GM18867 (cell line): Measurements from ENCODE around the gene CALHM2.
"Not testable (repeated sequence)": the region's sequence is repeated elsewhere in the genome, so short reads cannot be mapped to it uniquely, and the experiment has no call there.

Experiments
- ATAC-seq: cut with Tn5 transposase; IDR thresholded peaks from one replicate; pipeline ENCODE4 v1.9.1; 2021; ENCODE audit warnings: mild to moderate bottlenecking, moderate library complexity; ENCODE audit not compliant: unreplicated experiment

Gene CALHM2, protein sequence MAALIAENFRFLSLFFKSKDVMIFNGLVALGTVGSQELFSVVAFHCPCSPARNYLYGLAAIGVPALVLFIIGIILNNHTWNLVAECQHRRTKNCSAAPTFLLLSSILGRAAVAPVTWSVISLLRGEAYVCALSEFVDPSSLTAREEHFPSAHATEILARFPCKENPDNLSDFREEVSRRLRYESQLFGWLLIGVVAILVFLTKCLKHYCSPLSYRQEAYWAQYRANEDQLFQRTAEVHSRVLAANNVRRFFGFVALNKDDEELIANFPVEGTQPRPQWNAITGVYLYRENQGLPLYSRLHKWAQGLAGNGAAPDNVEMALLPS

DNA sequence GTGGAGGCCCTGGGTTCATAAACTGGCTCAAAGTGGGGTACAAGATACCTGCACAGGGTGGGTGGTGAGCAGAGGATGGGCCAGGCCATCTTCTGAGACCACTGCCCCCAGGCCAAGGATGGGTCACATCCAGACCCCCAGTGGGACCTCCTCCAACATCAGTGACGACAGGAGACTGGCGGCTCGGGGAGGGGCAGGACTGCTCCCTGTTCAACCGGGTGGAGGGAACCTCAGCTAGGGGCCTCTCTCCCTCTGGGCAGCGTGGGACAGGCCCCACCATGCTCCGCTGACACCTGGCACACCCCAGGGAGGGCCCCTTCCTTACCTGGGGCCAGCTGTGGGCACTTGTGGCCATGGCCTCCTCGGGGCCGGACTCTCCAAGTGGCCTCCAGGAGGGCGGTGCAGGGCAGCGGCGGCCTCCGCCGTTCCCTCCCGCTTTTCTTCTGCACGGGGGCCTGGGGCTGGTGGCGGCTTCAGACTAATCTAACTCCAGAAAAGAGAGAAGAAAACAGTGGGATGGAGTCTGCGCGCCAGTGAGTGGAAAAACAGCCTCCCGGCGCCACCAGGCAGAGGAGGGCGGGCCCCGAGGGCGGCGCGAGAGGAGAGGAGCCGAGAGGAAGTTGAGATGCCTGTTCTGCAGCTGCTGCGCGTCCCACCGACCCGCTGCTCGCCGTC lies at the start of gene CALHM2:
TSS of gene CALHM2 (minus strand) at position 540 of the 675 bp plus-strand sequence. CDS start 2,429 bp downstream, outside the sequence.
- peak; percentile 67 for ATAC-seq

DNA sequence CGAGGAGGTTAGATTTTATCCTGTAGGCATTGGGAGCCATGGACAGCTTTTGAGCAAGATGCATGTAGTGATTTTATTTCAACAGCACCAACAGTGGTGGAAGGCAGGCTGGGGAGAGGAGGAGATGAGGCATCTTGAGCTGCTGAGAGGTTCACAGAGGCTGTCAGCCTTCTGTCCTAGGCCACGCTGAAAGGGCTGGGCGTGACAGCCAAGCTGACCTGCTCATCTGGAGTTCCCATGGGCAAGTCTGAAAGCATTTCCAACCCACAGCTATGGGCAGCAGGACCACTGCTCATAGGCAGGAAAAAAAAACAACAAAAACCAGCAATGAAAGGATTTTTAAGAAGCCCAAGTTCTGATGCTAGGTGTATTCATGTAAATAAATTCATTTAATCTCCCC lies 49.0 kb upstream of the CALHM2 start:
- no peak for ATAC-seq

DNA sequence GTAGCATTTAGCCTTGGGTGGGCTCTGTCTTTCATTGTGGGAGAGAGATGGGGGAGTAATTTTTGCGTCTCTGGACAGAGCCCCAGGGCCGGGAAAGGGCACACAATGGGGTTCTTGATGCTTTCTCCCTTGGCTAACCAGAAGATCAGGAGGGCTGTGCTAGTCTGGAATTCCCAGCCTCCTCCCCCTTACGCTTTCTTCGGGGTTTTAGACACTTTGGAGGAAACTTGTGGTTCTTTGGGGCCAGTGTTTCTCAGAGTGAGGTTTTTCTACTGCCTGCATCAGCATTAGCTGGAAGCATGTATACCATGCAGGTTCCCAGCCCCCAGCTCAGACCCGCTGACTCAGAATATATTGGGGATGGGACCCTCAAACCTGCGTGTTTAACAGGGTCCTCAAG lies 48.3 kb upstream of the CALHM2 start:
- no peak for ATAC-seq

DNA sequence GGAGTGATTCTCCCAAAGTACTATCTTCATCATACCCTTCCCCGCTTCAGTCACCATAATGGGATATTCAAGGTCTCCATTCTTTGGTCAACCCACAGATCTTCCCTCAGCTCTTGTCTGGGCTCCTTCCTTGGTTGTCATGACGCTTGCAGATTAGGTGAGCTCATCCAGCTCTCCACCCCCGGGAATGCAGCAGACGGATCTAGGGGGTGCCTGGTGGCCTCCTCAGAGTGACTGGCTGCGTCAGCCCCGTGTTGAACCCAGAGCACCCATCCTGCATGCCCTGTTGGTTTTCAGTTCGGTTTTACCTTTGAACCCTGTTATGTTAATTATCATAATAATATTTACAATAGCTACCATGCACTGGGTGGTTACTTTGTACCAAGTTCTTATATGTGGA lies 47.7 kb upstream of the CALHM2 start:
- no peak for ATAC-seq

DNA sequence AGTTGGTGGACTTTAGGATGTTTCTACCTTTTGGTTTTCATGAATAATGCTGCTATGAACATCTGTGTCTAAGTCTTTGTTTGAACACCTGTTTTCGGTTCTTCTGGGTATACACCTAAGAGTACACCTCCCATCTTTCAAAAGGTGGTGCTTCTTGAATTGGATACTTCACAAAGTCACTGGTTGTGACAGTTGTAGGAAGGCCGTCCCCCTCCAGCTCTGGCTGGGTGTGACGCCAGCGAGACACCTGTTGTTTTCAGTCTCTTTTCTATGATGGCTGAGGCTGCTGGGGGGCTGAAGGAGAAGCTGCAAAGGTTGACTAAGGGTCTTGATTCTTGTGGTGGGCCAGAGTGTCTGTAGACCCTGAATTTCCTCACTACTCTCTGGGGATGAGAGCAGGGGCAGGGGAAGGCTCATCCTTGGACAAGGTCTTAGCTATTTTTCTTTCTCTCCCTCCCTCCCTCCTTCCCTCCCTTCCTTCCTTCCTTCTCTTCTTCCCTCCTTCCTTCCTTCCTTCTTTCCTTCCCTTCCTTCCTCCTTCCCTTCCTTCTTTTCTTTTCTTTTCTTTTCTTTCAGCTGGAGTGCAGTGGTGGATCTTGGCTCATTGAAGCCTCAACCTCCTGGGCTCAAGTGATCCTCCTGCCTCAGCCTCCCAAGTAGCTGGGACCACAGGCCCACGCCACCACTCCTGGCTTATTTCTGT lies 46.9 kb upstream of the CALHM2 start:
- ATAC-seq = no peak

DNA sequence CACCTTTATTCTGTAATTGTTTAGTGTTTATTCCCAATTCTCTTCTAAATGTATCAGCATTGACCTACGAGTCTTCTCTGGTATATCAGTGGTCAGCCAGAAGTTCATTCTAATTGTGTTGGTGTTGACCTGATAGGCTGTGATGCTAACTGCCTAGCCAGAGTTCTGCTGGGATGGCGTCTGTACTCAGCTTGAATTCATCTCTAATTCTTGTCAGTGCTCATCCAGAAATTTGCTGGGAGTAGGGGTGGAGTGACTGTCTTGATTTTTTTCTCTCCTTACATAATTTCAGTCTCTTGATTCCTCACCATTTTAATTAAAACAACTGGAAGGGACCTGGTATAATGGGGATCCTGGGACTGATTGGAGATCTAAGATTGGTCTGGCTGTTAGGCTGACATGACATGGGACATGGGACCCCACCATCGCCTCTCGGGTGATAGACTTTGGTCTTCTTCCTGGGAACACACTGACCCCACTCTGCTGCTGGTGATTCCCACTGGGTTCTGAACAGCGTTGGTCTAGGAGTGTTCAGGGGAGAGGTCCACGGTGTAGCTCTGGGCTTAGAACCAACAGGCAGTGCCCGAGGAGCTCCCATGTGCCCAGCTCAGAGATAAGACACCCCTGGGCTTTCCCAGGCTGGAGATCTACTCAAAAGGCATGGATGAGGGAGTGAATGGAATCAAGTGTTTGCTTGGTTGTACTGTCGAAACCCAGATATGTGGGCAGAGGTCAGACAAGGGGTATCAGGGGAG lies 45.2 kb upstream of the CALHM2 start:
- ATAC-seq = no peak

DNA sequence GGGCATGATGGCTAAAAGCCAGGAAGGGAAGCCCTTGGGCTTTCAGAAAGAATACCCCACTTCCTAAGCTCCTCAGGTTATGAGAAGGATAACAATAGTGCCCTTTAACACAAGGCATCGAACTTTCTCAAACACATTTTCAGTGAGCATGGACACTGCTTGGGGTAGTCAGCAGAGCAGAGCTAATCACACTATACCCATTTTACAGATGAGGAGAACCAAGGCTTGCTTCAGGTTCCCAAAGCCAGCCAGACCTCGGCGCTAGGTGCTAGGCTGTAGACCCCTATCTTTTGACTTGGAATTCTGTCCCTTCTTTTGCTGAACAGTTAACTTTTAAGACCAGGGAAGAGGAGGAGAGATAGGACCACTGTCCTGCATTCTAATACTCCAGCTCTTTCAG lies 43.2 kb upstream of the CALHM2 start:
- no peak for ATAC-seq

DNA sequence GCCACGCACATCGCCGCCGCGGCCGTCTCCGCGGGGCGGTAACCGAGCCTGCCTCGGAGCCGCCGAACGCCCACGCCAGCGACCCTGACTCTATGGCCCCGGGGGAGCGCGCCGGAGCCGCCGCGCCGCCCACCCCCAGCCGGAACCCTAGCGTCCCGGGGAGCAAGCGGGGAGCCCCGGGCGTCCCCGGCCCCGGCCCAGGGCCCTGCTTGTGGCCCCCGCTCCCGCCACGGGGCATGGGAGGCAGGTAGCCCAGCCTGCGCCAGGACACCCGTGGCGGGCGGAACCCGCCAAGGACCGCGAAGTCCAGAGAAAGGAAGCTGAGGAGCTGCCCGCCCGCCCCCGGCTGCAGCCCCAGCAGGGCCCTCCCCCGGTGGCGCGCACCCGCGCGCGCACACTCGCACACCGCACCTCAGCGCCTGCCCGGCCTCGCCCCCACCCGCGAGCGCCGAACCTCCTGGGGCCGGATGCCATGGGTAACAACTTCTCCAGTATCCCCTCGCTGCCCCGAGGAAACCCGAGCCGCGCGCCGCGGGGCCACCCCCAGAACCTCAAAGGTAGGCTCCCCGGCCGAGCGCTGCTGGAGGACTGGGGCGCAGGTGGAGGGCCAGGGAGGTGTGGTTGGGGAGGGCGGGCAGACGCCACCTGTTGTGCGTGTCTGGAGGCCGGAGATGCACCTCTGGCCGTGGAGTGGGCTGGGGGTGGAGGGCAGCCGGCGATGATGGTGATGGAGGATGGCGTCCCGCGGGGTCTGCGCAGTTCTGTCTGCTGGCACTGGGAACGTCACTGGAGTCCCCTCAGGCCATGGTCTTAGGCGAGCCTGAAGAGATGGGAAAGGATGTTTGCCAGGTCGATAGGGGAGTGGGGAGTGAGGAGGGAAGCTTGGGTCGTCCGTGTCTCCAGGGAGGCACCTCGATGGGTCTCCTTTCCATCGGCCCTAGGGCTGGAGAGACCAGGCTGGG lies 42.0 kb upstream of the CALHM2 start:
- no peak for ATAC-seq

DNA sequence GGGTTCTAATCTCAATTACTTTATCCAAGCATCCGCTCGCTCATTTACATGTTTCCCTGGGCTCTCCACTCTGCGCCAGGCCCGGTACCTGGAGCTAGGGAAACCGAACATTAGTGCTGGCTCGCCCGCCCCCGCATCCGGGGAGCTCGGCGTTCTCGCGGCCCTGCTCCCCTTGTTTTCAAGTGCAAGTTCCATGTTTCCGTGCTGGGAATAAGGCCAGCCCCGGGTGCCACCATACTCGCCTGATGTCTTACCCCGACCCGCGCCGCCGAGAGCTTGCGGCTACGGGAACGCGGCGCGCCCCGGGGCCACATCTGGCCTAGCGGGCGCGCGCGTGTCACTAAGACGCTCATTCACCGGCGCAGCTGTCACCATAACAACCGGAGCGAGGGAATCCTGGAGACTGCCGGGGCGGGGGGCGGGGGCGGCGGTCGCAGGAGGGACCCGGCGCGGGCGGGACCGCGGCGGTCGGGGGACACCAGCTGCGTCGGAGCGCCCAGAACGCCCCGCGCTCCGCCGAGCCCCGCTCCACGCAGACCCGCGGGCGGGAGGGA lies 41.3 kb upstream of the CALHM2 start, which contains the start of gene NEURL1:
TSS of gene NEURL1 (plus strand) at position 344 of the 554 bp plus-strand sequence. CDS start 683 bp downstream, outside the sequence.
- no peak for ATAC-seq

DNA sequence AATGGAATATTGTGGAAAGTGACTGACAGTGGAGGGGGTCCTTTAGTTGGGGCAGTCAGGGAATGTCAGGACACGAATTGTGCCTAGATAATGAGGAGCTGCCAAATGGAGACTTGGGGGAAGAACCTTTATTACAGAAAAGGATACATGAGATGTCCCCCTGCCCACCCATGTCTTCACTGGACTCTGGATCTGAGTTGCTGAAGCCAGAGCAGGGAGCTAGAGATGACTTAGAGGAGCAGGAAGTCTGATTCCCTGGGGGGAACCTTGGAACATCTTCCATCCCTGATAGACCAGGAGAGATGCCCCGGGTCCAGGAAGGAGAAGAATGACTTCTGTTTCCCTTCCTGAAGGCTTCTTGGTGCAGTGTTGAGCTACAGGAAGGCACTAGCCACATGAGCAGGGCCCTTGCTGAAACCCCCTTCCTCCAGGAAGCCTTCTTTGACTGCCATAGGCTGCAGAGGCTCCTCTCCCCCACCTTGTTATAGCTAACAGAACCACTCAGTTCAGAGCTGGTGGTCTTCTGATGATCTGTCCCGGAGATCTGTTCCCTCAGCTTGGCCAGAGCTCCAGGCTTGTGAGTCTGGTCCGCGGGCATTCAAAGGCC lies 40.6 kb upstream of the CALHM2 start:
- no peak for ATAC-seq

DNA sequence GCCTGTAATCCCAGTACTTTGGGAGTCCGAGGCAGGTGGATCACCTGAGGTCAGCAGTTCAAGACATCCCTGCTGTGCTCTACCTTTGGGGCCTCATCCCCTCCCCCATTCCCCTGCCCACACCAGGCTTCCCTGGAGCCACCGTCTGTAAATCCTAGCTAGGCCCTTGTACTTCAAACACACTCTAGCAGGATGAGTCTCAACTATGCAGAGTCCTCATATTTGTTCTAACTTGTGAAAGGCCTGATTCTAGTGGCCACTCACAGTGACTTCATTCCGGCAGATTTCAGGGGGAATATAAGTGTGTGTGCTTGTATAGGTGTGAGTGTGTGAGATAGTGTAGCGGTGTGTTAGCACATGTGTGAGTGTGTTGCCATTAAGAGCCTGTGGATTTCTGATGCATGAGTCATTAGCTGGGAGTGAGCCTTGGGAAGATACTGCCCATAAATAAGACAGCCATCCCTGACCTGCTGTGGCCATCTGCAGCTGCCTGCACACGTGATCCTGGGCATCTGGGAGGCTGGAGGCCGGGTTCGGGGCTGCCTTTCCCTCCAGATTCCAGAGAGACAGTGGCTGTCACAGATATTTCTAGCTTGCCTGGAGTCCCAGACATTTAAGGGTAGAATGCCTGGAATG lies 39.7 kb upstream of the CALHM2 start:
- ATAC-seq = no peak

DNA sequence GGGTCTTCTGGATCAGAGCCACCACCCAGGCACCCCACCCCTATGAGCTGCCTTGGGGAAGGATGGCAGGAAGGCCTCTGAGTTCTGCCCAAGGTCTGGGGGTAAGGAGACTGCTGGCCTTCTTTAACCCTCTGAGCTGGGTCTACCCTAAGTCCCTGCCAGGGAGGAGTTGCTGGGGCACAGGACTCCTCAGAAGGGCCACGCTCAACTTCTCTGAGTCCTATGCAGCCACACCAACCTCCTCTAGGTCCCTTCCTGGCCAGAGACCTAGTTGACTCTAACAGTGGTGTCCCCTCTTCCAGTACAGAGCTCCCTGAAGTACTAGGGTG lies 38.8 kb upstream of the CALHM2 start:
- ATAC-seq = peak; percentile 19

DNA sequence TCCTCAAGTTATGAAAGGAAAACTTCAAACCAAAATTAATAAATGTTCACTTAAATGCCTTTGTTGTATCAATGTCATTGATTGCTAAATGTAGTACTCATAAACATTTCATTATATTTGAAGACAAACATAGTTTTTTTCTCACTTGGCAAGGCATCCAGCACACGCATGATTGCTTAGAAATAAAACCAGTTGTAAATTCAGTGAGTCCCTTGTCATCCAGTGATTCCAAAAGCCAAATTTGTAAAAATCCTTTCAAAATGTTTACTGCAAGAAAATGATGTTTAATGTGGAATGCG lies 35.2 kb upstream of the CALHM2 start:
- ATAC-seq = no peak

DNA sequence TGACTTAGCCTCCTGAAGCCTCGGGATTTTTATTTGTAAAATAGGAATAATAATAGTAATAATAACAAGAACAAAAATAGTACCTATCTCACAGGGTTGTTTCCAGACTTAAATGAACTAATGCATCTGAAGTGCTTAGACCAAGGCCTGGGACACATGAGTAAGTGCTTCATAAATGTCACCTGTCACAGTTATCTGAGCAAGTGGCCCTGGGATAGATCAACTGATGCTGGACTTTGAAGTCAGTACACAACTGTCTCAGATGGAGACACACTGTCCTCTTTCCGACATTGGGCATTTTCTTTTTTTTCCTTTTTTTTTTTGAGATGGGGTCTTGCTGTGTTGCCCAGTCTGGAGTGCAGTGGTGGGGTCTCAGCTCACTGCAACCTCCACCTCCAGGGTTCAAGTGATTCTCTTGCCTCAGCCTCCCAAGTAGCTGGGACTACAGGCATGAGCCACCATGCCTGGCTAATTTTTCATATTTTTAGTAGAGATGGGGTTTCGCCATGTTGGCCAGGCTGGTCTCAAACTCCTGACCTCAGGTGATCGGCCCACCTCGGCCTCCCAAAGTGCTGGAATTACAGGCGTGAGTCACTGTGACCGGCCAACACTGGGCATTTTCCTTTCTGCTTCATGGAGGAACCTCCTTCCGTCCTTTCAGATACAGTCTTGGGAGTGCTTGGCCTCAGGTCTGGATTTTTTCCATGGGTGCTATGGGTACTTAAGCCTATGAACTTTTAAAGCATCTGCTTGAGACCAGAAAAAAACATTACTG lies 34.7 kb upstream of the CALHM2 start:
- not testable (repeated sequence) for ATAC-seq

DNA sequence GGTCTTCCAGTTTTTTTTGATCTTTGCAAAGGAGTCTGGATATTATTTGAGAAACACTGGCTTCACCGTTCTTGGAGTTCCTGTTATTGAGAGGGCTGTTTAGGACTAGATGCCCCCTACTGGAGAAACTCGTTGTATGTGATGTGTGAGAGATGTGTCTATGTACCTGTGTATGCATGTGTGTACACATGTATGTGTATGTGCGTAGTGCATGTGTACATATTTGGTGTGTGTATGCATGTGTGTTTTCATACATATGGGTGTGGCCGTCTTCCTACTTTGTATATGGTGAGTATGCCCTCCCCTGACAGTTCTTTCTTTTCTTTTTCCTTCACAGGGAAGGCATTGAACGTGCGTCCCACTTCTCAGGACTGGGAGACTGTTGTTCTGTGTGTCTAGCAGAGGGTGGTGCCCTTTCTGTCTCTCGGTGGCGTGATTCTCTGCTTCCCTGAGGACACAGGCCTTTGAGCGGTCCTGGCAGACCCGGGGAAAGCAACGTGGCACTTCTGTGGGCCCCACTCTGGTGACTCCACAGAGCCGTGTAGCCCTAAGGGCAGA lies 29.9 kb upstream of the CALHM2 start:
- peak; percentile 62 for ATAC-seq

DNA sequence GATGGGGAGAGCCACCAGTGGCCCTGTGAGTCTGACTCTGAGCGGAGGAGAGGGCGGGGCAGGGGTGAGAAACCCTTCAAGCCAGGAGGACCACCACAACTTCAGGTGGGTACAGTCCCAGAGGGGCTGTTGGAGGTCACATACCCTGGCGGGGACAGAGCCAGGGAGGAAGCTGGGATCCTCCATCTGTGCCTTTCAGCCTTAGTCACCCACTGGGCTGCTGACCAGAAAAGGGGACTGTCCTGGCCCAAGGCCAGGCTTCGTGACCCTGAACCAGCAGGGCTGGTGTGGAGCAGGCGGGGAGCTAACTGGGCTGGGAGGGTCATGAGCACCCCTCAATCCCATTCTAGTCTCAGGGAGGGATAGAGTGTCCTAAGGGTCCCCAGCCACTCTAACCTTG lies 28.4 kb upstream of the CALHM2 start:
- ATAC-seq = no peak

DNA sequence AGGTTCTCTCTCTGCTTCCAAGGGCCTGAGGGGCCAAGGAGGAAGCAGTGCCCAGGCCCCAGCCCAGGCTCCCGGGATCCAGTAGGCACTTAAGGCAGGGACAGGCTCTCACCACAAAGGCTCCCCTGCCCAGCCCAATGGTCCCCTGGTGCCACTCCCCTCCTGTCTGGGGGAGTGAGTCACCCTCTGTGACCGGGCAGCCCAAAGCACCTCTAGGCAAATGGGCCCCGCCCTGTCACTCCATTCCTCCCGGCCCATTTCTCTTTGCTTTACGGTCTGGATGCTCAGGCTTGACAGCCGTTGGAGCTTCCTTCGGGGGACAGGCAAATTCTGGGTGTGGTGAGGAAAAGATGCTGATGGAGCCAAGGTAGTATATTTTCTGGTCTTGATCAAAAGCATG lies 27.0 kb upstream of the CALHM2 start, which contains the start of gene CALHM3:
TSS of gene CALHM3 (minus strand) at position 106 of the 400 bp plus-strand sequence. CDS start 208 bp downstream, outside the sequence.
- ATAC-seq = no peak

DNA sequence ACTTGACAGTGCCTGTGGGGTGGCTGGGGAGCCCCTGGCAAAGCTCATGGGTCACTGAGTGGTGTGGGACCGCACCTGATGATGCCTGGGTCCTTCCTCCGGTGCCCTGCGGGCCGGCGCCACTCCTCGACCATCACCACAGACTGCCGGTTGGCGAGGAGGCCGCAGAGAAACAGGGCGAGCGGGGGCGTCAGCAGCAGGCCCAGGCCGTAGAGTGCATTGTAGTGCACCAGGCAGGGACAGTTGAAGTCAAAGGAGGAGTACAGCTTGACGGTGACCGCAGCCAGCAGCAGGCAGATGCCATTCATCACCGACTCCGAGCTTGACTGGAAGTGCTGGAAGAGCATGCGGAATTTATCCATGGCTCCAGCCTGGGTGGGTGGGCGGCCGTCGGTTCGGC lies 26.5 kb upstream of the CALHM2 start:
- ATAC-seq = no peak
